SIG-M5 treated with dmso at 0.1 percent for 504 hours (cell line): Measurements from ENCODE around the gene SPRN.
"Not testable (repeated sequence)": the region's sequence is repeated elsewhere in the genome, so short reads cannot be mapped to it uniquely, and the experiment has no call there.

Experiments used
- DNase-seq: peaks from one replicate; lab custom pipeline; 2025; ENCODE audit not compliant: unreplicated experiment; lab: John Stamatoyannopoulos, UW

Gene SPRN, protein sequence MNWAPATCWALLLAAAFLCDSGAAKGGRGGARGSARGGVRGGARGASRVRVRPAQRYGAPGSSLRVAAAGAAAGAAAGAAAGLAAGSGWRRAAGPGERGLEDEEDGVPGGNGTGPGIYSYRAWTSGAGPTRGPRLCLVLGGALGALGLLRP

GRCh38 chr10:133424601-133425000 is at the start of gene SPRN:
TSS of gene SPRN (minus strand) at chr10:133424625. CDS start at chr10:133423681, 944 bp downstream.
- not testable (repeated sequence) for DNase-seq

- DNase-seq: no peak
Measured at GRCh38 chr10:133474027-133474426, 49.6 kb upstream of the SPRN start.

GRCh38 chr10:133473270-133473669 is 48.8 kb upstream of the SPRN start:
- DNase-seq: no peak

DNA sequence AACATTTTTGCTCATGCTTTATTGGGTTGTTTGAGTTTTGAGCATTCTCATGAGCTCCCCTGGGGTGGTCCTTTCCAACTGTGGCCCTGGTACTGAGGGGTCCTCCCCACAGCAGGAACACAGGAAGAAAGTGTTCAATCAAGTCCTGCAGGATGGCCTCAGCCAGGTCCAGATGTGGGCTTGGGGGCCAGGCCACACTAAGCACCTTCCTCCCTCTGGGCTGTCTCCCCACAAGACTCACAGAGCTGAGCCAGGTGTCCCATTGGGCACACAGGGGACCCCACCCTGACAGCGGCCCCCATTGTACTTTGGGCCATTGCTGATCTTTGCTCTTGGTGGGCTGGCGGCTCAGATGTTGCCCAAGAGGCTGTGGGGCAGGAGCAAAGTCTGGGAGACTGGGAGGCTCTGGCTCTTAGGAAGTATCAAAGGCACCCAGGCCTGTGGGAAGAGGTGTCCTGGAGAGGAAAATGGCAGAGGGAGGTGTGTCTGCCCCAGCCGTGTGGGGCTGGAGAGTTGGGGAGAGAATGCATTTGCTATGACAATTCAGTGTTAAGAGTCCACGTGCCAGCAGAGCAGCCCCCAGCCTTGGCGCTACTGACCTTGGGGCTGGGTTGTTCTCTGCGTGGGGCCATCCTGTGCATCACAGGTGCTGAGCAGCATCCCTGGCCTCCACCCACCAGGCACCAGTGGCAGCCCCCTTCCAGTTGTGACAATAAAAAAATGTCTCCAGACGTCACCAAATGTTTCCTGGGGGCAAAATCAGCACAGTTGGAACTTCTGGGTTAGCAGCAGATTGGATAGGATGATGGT is 47.1 kb upstream of the SPRN start:
- DNase-seq: no peak

- not testable (repeated sequence) for DNase-seq
Measured at GRCh38 chr10:133469205-133469604, 44.8 kb upstream of the SPRN start.

- no peak for DNase-seq
Measured at GRCh38 chr10:133467286-133467911, 43.0 kb upstream of the SPRN start.

- DNase-seq: no peak
Measured at GRCh38 chr10:133466683-133467275, 42.4 kb upstream of the SPRN start.

GRCh38 chr10:133465950-133466474 is 41.6 kb upstream of the SPRN start:
- DNase-seq: no peak

DNA sequence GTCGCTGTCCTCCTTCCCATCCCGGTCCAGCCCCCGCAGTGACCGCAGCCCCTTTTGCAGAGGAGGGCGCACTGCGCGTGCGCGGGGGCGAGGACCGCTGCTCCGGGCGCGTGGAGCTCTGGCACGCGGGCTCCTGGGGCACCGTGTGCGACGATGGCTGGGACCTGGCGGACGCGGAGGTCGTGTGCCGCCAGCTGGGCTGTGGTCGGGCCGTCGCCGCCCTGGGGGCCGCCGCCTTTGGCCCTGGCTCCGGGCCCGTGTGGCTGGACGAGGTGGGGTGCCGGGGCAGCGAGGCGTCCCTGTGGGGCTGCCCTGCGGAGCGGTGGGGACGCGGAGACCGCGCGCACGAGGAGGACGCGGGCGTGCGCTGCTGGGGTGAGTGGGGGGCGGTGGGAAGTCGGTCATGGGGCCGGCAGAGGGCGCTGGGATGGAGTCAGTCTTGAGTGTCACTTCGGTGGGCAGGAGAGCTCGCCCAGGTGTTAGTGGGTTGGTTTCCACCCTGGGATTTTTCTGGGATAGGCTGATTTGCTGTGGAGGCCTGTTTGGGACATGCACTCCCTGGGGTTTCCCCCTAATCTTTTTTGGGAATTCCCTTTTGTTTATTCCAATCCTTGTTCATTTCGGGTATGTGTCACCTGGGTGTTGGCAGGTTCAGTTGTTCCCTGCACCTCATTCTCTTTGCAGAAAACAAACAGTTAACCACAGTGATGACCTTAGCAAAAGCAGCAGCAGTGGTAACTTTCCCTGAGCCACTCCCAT is 40.9 kb upstream of the SPRN start:
- DNase-seq: no peak

DNA sequence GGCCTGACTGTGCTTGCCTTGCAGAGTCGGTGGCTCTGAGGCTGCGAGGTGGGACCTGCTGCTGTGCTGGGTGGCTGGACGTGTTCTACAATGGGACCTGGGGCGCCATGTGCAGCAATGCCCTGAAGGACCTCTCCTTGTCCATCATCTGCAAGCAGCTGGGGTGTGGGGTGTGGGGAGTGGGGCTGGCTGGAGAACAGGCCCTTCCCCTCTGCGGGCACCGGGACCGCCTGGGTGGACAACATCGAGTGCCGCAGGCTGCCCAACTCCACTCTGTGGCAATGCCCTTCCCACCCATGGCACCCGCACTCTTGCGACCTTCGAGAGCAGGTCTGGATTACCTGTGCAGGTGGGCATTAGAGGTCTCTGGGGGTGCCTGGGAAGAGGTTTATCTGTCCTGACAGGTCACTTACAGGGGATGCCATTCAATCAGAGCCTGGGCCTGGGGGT is 40.2 kb upstream of the SPRN start:
- no peak for DNase-seq

- no peak for DNase-seq
Measured at GRCh38 chr10:133462512-133463305, 38.3 kb upstream of the SPRN start.

- no peak for DNase-seq
Measured at GRCh38 chr10:133461841-133462240, 37.4 kb upstream of the SPRN start.

GRCh38 chr10:133461027-133461426 is 36.6 kb upstream of the SPRN start:
- DNase-seq: no peak

GRCh38 chr10:133460208-133460769 is 35.9 kb upstream of the SPRN start:
- no peak for DNase-seq

DNA sequence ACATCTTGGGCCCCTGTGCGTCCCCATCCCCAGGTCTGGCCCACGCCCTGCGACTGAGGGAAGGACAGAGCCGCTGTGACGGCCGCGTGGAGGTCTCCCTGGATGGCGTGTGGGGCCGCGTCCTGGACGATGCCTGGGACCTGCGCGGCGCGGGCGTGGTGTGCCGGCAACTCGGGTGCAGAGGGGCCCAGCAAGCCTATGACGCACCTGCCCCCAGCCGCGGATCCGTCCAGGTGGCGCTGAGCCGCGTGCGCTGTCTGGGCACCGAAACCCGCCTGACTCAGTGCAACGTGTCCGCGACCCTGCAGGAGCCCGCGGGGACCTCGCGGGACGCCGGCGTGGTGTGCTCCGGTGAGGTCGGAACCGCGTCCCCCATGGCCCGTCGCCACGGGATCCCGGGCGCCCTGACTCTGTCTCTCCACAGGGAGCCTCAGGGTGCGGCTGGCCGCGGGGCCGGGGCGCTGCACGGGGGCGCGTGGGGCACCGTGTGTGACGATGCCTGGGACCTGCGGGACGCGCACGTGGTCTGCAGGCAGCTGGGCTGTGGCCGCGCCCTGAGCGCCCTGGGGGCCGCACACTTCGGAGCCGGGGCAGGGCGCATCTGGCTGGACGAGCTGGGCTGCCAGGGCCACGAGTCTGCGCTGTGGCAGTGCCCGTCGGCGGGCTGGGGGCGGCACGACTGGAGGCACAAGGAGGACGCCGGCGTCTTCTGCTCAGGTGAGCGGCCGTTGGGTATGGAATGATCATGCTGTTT is 35.2 kb upstream of the SPRN start:
- no peak for DNase-seq

DNA sequence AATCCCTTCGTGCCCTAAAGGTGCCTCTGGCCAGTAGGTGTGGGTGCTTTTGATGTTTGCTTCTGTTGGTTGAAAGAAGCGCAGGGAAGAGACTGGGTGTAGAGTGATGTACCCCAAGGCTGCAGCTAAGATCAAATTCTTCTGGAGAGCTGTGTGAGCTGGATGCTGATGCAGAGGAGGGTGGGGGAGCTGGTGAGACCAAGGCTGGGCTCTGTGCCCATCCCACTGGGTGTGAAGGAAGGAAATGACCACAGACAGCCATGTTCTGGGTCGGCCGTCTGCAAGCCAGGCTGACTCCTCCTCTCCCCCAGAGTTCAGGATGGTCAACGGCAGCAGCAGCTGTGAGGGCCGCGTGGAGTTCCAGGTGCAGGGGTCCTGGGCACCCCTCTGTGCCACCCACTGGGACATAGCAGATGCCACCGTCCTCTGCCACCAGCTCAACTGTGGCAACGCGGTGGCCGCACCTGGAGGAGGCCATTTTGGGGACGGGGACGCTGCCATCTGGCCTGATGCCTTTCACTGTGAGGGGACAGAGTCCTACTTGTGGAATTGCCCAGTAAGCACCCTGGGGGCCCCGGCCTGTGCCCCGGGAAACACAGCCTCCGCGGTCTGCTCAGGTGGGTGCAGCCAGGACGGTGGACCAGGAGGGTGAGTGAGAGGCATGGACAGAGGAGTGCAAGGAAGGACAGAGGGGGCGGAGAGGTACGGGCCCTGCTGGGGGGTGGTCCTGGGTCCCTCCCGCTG is 34.5 kb upstream of the SPRN start:
- no peak for DNase-seq

DNA sequence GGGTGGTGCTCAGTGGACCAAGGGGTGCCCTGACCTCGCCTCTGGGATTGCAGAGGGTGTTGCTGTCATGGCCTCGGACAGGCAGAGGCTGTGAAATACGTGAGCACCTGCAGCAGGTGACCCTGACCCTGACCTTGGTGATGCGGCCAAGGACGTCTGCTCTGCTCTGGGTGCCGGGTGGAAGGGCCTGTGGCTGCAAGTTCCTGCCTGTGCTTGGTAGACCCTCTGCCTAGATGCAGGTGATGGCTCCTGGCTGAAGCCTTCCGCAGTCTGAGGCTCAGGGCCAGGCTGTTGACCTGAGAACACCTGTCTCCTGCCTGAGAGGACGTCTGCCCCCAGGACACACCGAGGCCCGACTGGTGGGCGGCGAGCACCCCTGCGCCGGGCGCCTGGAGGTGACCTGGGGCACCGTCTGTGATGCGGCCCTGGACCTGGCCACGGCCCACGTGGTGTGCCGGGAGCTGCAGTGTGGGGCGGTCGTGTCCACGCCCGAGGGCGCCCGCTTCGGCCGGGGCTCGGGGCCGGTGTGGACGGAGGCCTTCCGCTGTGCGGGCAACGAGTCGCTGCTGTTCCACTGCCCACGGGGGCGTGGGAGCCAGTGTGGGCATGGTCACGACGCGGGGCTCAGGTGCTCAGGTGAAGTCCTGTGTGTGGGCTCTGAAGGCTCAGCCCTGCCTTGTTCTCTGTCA is 33.7 kb upstream of the SPRN start:
- no peak for DNase-seq
